DOHH2 (cell line): Measurements from ENCODE around the gene CNGB1.

Experiments used
- CTCF ChIP-seq: fragments of 200-600 bp; sonication (generic); IDR thresholded peaks from one replicate; pipeline ENCODE4 v1.5.1; 2014; ENCODE audit warnings: antibody characterized with exemption, mild to moderate bottlenecking, low read depth, low read length; ENCODE audit not compliant: poor library complexity, severe bottlenecking
- EZH2phosphoT487 ChIP-seq: fragments of 200-600 bp; sonication (generic); IDR thresholded peaks from 2 replicates; pipeline ENCODE4 v1.6.1; 2017; ENCODE audit warnings: borderline replicate concordance, mild to moderate bottlenecking, antibody characterized with exemption, low read length, moderate library complexity, mixed read lengths

- no peak for TF ChIP-seq CTCF
- no peak for TF ChIP-seq EZH2phosphoT487
Measured at GRCh38 chr16:57957673-57958392, 13.1 kb downstream of the CNGB1 start.
